Measurements from ENCODE around the gene STON2. TPM values are rescaled to one million over a fixed set of nuclear protein-coding genes. Genes with fewer than 3 reads are reported as not detected.

STON2 gene
- total and polyA plus RNA-seq, 2 of the 13 experiments (the other 11 are each of a cell fraction or from before 2014, with no cell fraction given) = 2.1 to 11.0 TPM

DNA sequence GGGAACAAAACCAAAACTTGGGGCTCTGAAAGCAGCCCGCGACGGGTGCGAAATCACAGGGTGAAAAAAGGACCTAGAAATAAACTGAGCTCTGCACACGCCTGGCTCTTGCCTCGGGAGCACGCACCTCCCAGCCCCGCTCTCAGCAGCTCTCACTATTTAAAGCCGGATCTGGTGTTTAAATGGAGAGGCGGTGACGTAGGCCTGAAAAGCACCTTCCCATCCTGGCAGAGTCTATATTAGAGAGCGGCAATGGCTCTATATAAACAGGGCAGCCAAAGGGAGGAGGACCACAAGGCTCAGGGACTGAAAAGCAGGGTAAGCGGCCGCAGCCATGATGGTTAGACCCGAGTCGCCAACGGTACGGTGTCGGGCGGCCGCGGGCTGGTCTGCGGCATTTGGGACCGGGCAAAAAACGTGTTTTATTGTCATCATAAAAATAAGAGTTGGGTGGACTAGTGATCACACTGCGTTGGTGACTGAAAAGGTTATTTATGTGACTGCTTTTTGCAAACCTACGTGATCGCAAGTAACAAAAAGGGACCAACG lies 180.8 kb downstream of the STON2 start (continued):
- TF ChIP-seq, protein P1, sequence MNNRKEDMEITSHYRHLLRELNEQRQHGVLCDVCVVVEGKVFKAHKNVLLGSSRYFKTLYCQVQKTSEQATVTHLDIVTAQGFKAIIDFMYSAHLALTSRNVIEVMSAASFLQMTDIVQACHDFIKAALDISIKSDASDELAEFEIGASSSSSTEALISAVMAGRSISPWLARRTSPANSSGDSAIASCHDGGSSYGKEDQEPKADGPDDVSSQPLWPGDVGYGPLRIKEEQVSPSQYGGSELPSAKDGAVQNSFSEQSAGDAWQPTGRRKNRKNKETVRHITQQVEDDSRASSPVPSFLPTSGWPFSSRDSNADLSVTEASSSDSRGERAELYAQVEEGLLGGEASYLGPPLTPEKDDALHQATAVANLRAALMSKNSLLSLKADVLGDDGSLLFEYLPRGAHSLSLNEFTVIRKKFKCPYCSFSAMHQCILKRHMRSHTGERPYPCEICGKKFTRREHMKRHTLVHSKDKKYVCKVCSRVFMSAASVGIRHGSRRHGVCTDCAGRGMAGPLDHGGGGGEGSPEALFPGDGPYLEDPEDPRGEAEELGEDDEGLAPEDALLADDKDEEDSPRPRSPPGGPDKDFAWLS (CRISPR knock-in tag; IDR thresholded peaks at IDR 0.05; ENCODE audit: borderline replicate concordance) = no peak
- TF ChIP-seq ZNF616 (CRISPR knock-in tag; IDR thresholded peaks at IDR 0.05; ENCODE audit: low read depth) = no peak
- no peak for TF ChIP-seq HNRNPUL1 (IDR thresholded peaks at IDR 0.05; ENCODE audit: low read depth, low read length)
- TF ChIP-seq ZNF337 (CRISPR knock-in tag; IDR thresholded peaks at IDR 0.05; ENCODE audit: borderline replicate concordance, low read depth) = no peak
- peak; percentile 17; the same call in 1 of the 2 replicates for TF ChIP-seq ZKSCAN8 (CRISPR knock-in tag; IDR thresholded peaks at IDR 0.05; ENCODE audit: borderline replicate concordance)
- peak; percentile 49; the same call in 1 of the 2 replicates for TF ChIP-seq ZNF143 (CRISPR knock-in tag; IDR thresholded peaks at IDR 0.05)
- TF ChIP-seq TOE1 (CRISPR knock-in tag; IDR thresholded peaks at IDR 0.05) = peak; percentile 46; the same call in 1 of the 2 replicates
- TF ChIP-seq, protein P2, sequence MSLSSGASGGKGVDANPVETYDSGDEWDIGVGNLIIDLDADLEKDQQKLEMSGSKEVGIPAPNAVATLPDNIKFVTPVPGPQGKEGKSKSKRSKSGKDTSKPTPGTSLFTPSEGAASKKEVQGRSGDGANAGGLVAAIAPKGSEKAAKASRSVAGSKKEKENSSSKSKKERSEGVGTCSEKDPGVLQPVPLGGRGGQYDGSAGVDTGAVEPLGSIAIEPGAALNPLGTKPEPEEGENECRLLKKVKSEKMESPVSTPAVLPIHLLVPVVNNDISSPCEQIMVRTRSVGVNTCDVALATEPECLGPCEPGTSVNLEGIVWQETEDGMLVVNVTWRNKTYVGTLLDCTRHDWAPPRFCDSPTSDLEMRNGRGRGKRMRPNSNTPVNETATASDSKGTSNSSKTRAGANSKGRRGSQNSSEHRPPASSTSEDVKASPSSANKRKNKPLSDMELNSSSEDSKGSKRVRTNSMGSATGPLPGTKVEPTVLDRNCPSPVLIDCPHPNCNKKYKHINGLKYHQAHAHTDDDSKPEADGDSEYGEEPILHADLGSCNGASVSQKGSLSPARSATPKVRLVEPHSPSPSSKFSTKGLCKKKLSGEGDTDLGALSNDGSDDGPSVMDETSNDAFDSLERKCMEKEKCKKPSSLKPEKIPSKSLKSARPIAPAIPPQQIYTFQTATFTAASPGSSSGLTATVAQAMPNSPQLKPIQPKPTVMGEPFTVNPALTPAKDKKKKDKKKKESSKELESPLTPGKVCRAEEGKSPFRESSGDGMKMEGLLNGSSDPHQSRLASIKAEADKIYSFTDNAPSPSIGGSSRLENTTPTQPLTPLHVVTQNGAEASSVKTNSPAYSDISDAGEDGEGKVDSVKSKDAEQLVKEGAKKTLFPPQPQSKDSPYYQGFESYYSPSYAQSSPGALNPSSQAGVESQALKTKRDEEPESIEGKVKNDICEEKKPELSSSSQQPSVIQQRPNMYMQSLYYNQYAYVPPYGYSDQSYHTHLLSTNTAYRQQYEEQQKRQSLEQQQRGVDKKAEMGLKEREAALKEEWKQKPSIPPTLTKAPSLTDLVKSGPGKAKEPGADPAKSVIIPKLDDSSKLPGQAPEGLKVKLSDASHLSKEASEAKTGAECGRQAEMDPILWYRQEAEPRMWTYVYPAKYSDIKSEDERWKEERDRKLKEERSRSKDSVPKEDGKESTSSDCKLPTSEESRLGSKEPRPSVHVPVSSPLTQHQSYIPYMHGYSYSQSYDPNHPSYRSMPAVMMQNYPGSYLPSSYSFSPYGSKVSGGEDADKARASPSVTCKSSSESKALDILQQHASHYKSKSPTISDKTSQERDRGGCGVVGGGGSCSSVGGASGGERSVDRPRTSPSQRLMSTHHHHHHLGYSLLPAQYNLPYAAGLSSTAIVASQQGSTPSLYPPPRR (CRISPR knock-in tag; IDR thresholded peaks at IDR 0.05; ENCODE audit: borderline replicate concordance) = peak; percentile 70
- no peak for TF ChIP-seq MED13 (CRISPR knock-in tag; IDR thresholded peaks at IDR 0.05)
- TF ChIP-seq NR2F1 (CRISPR knock-in tag; IDR thresholded peaks at IDR 0.05) = no peak
- no peak for TF ChIP-seq ZNF530 (CRISPR knock-in tag; IDR thresholded peaks at IDR 0.05; ENCODE audit: low read depth)
- no peak for TF ChIP-seq STAG1 (CRISPR knock-in tag; IDR thresholded peaks at IDR 0.05)
- peak; percentile 33; the same call in 1 of the 2 replicates for TF ChIP-seq ZNF543 (CRISPR knock-in tag; IDR thresholded peaks at IDR 0.05)
- TF ChIP-seq HIVEP1 (CRISPR knock-in tag; IDR thresholded peaks at IDR 0.05) = peak; percentile 64
- no peak for TF ChIP-seq ZNF101 (CRISPR knock-in tag; IDR thresholded peaks at IDR 0.05; ENCODE audit: borderline replicate concordance, low read depth)
- no peak for TF ChIP-seq TCF7L2 (IDR thresholded peaks at IDR 0.05; ENCODE audit: low read depth, low read length)
- TF ChIP-seq MTF2 (CRISPR knock-in tag; IDR thresholded peaks at IDR 0.05; ENCODE audit: borderline replicate concordance) = no peak
- TF ChIP-seq, protein P3, sequence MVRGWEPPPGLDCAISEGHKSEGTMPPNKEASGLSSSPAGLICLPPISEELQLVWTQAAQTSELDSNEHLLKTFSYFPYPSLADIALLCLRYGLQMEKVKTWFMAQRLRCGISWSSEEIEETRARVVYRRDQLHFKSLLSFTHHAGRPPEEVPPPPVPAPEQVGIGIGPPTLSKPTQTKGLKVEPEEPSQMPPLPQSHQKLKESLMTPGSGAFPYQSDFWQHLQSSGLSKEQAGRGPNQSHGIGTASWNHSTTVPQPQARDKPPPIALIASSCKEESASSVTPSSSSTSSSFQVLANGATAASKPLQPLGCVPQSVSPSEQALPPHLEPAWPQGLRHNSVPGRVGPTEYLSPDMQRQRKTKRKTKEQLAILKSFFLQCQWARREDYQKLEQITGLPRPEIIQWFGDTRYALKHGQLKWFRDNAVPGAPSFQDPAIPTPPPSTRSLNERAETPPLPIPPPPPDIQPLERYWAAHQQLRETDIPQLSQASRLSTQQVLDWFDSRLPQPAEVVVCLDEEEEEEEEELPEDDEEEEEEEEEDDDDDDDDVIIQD (CRISPR knock-in tag; IDR thresholded peaks at IDR 0.05; ENCODE audit: low read depth) = peak; percentile 87
- TF ChIP-seq ZBTB8A (CRISPR knock-in tag; IDR thresholded peaks at IDR 0.05; ENCODE audit: borderline replicate concordance, low read depth) = 0 out of 2 replicates have a peak, but pooled peaks have one; percentile 63
- TF ChIP-seq, protein P4, sequence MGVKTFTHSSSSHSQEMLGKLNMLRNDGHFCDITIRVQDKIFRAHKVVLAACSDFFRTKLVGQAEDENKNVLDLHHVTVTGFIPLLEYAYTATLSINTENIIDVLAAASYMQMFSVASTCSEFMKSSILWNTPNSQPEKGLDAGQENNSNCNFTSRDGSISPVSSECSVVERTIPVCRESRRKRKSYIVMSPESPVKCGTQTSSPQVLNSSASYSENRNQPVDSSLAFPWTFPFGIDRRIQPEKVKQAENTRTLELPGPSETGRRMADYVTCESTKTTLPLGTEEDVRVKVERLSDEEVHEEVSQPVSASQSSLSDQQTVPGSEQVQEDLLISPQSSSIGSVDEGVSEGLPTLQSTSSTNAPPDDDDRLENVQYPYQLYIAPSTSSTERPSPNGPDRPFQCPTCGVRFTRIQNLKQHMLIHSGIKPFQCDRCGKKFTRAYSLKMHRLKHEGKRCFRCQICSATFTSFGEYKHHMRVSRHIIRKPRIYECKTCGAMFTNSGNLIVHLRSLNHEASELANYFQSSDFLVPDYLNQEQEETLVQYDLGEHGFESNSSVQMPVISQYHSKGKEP (CRISPR knock-in tag; IDR thresholded peaks at IDR 0.05) = no peak
